NCI-H774 (cell line): ENCODE measurements around the gene CFAP90.

Experiments
- DNase-seq: peaks from one replicate; lab custom pipeline; 2025; lab: John Stamatoyannopoulos, UW

Gene CFAP90

DNA sequence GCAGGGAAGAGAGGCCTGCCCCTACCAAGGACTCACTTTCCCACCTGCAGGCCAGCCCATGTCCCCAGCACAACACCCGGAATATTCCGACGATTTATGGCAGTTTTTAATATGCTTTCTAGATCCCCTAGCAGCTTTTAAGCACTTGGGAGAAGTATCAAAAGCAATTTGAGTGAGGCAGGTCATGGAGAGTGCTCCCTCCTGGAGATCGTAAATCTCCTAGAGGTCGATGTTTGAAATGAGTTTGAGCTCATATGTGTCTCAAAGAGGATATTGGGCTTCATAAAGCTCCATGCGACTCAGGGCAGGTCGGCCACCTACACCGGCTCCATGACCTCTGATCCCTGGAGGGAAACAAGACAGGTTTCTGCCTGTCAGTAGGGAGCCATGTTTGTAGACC lies 27.3 kb downstream of the CFAP90 start:
- no peak for DNase-seq

DNA sequence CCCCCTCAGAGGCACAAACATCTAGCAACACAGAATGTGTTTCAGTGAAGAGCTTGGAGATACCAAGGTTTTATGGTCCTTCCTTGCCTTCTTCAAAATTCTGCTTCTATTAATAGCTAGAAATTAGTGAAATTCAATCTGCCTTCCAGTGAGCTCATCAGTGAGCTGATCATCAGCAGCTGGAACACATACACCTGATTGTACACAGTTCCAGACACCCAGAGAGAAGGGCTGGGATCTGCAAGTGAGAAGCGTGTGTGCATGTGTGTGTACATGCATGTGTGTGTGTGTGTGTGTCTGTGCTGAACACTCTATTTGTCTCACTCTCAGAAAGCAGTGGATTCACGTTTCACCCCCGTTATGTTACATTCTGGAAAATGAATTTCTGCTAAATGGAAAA lies 28.5 kb downstream of the CFAP90 start:
- no peak for DNase-seq

- no peak for DNase-seq
These were observed 34.4 kb downstream of the CFAP90 start for GRCh38 chr5:7816535-7816901.

DNA sequence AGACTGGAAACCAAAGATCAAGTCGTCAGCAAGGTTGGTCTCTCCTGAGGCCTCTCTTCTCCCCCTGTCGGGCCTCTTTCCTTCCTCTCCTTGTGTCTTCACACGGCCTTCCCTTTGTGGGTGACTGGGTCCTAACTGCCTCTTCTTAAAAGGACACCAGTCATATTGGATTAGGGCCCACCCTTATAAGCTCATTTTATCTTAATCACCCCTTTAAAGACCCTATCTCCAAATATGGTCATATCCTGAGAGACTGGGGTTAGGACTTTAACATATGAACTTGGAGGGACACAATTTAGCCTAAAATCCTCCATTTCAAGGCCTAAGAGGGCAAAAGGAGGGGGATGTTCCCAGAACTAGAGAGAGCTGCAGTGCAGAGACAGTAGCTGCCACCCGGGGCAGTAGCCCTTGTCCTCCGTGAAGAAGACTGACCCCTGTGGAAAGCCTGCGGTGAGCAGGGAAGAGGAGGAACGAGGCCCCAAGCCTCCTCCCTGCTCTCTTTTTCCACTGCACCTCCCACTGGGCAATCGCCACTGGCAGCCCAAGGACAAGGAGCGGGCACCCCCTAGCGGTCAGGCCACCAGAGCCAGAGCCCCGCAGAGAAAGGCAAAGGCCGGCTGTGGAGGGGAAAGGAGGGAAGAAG lies 34.9 kb downstream of the CFAP90 start:
- peak; percentile 72 for DNase-seq

GRCh38 chr5:7814816-7815215 lies 36.1 kb downstream of the CFAP90 start:
- no peak for DNase-seq

GRCh38 chr5:7813576-7813975 lies 37.4 kb downstream of the CFAP90 start:
- no peak for DNase-seq

GRCh38 chr5:7813007-7813406 lies 37.9 kb downstream of the CFAP90 start:
- no peak for DNase-seq

DNA sequence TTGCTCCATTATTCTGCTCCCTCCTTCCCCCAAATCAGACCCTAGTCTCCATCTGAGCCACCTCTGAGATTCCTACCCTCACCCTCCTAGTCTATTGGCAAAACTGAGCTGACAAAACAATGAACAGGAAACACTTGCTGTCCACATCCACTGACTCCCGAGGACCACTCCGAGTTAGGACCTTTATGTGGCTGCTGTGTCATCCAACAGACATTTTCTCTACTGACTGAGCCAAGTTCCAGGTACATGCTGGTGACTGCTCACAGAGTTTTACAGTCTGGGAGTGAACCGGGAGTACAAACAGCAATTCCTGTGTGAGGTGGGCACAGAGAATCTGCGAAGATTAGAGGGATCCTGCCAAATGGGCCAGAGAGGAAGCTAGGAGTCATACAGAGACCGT lies 39.2 kb downstream of the CFAP90 start:
- no peak for DNase-seq

DNA sequence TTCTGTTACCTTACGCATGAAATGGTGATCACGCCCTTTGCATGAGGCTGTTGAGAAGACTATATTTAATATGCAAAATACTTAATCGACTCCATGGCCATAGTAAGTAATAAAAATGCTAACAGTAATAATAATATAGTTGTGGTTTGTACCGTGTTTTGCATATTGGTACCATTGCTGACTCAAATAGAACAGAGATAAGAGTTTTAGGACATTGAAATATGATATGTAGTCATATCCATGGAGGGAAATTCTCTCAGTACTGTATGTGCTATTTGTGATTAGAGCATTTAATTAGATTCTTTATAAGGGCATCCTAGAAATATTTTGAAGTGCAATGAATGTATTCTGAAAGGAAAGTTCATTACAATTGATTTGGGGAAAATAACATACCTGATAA lies 41.9 kb downstream of the CFAP90 start:
- no peak for DNase-seq

DNA sequence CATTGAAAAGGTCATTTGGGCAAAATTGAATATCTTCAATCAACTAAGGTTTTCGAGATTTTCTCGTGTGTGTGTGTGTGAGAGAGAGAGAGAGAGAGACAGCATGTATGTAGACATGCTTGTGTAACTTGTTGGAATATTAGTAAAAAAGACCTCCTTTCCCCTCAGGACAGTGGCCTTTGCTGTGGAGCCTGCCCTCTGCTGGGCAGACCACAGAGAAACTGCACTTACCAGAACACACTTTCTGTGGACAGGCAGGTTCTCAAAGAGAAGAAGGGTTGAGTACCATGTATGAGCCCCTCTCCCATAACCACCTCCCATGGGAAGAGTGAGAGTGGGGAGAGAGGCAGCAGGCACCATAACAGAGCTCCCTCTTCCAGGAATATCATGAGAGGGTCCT lies 45.6 kb downstream of the CFAP90 start:
- DNase-seq: no peak

DNA sequence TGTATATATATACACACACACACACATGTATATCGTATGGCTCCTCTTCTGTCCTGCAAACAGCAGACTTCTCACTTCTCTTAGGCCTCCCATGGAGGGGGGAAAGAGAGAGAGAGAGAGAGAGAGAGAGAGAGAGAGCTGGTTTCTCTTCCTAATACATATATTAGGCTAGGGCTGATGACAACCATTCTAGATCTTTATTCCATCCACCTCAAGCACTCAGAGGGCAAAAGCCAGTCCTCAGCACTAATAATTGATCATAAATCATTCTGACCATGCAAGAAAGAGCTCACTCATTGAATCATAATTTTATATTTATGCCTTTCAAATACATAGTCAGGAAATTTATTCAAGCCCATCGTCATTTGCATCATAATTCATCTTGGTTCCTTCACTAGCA lies 47.0 kb downstream of the CFAP90 start:
- DNase-seq: no peak

GRCh38 chr5:7802855-7803254 lies 48.1 kb downstream of the CFAP90 start:
- no peak for DNase-seq

- no peak for DNase-seq
These were observed 48.9 kb downstream of the CFAP90 start for GRCh38 chr5:7801891-7802614.

DNA sequence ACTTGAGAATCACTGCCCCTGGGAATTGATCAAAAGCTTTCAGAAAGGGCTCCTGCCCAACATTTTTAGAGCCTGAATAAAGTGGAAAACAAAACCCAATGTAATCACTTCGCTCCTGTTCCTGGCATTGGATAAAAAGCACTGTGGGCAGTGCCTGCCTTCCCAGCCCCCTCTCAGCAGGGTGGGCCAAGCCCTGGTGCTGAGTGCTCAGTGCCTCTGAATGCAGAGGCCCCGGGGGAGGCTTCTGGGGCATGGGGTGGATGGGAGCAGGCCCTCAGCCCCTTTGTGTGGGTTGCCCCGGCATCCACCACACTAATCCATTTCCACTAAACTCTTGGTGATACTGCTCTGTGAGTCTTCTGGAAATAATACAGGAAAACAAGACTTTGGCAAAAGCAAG lies 55.6 kb downstream of the CFAP90 start:
- no peak for DNase-seq

- no peak for DNase-seq
These were observed 56.1 kb downstream of the CFAP90 start for GRCh38 chr5:7794823-7795222.

- DNase-seq: no peak
These were observed 56.6 kb downstream of the CFAP90 start for GRCh38 chr5:7794311-7794710.

DNA sequence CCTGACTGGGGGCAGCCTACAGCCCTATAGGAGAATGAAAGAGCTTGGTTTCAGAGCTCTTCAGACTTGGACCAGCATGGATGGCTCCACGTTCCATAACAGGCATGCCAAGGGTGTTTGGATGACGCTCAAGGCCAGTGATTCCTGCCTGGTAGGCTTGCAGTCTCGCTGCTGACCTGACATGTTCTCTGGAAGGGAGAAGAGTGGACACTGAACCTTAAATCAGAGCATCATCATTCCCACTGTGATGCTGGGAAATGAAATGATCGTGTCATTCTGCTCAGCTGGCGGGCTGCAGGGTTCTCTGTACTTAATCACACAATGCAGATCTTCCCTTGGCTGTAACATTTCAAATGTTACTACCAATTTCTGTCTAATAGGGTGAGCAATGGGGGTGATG lies 57.0 kb downstream of the CFAP90 start:
- DNase-seq: no peak

DNA sequence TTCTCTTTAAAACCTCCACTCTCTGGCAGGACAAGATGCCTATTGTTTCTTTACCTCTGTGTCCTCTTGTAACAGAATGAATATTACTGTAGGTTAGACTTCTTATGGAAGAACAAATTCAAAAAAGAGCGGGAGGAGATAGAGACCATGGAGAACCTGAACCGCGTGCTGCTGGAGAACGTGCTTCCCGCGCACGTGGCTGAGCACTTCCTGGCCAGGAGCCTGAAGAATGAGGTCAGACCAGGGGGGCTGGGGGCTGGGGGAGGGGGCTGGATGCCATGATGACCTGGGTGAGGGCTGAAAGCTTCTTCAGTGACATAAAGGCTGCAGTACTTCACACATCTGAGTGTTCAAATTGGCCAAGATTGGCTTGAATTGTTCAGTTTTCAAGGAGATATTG lies 61.4 kb downstream of the CFAP90 start:
- DNase-seq: no peak

DNA sequence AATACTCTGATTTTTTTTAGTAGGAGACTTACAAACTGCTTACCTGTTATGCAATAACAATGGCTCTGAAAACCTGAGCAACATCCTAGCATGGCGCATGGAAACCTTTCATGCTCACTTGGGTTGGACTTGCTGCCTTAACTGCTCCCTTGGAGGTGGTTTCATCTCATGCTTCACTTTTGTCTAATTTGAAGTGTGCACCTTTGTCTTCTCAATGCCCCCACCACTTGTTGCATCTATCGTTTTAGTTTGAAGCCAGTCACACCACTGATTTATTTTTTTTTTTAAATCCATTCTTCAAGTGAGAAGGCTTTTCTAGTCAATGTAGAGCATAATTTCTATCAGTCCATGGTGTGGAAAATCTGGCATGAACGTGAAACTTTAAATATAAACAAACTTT lies 63.2 kb downstream of the CFAP90 start:
- DNase-seq: no peak

GRCh38 chr5:7784683-7785380 lies 66.1 kb downstream of the CFAP90 start:
- no peak for DNase-seq

GRCh38 chr5:7781899-7782298 lies 69.0 kb downstream of the CFAP90 start:
- DNase-seq: no peak
